C4-2B (cell line): ENCODE results near the gene DLX1.

Experiments
- CTCF ChIP-seq: fragments of 450-650 bp; conservative IDR thresholded peaks from 2 replicates; pipeline ENCODE4 v1.5.1; 2017; ENCODE audit warnings: mild to moderate bottlenecking
- ZFX ChIP-seq: fragments of 450-650 bp; IDR thresholded peaks from 2 replicates; pipeline ENCODE4 v1.6.1; 2017

- TF ChIP-seq CTCF, result no peak
- no peak for TF ChIP-seq ZFX
Measured at GRCh38 chr2:172129404-172129803, 44.1 kb downstream of the DLX1 start.
